IMR-90 (cell line): ENCODE results near the gene MAP2. TPM values are rescaled to one million over a fixed set of nuclear protein-coding genes. Genes with fewer than 3 reads are reported as not detected.

Experiments
- ATAC-seq: fragments of 200-7000 bp; cut with Tn5 transposase; 2 replicates; pipeline ENCODE4 v1.9.1; 2020; ENCODE audit warnings: low read depth, mild to moderate bottlenecking, moderate library complexity
- BruUV-seq: library from RNA; stranded (reverse); fragments of 400-500 nt; replicated peaks from 2 replicates; lab custom pipeline; 2021; lab: Mats Ljungman, UMichigan
- CTCF ChIA-PET: fragments of 300-600 bp; formaldehyde crosslinking; extraction: SDS; loops from one replicate; lab custom pipeline; 2021; ENCODE audit warnings: antibody characterized with exemption; lab: Yijun Ruan, JAX
- POLR2A ChIA-PET: fragments of 300-600 bp; sonication (Branson Sonifier 250); formaldehyde crosslinking; loops from one replicate; lab custom pipeline; 2022; ENCODE audit warnings: antibody characterized with exemption; ENCODE audit not compliant: unreplicated experiment; lab: Charles Lee
- DNase-seq: peaks from one replicate; pipeline ENCODE4 v3.0.0; 2013
- H2AFZ ChIP-seq: replicated peaks from 2 replicates; pipeline ENCODE3; 2013; ENCODE audit warnings: low read length, mild to moderate bottlenecking; ENCODE audit not compliant: poor library complexity
- H2AK5ac ChIP-seq: 2 replicates; pipeline ENCODE4 v1.6.1; 2013; ENCODE audit warnings: low read depth, low read length, inconsistent platforms
- H2AK9ac ChIP-seq: replicated peaks from 2 replicates; pipeline ENCODE3; 2013; ENCODE audit warnings: mild to moderate bottlenecking, low read depth, low read length, moderate library complexity; ENCODE audit not compliant: poor library complexity
- H2BK120ac ChIP-seq: 2 replicates; pipeline ENCODE4 v1.6.1; 2013; ENCODE audit warnings: low read depth, low read length, inconsistent platforms
- H2BK15ac ChIP-seq: 3 replicates; pipeline ENCODE4 v1.6.1; 2013; ENCODE audit warnings: low read depth, low read length, inconsistent platforms
- H2BK20ac ChIP-seq: 2 replicates; pipeline ENCODE4 v1.6.1; 2013; ENCODE audit warnings: low read depth, mild to moderate bottlenecking, inconsistent platforms, low read length, moderate library complexity
- H2BK5ac ChIP-seq: 2 replicates; pipeline ENCODE4 v1.6.1; 2013; ENCODE audit warnings: mild to moderate bottlenecking, low read depth, low read length, inconsistent platforms; ENCODE audit not compliant: poor library complexity, severe bottlenecking
- H3K14ac ChIP-seq: replicated peaks from 2 replicates; pipeline ENCODE4 v1.6.1; 2013; ENCODE audit warnings: low read depth, low read length, inconsistent platforms
- H3K18ac ChIP-seq: 2 replicates; pipeline ENCODE4 v1.6.1; 2013; ENCODE audit warnings: low read depth, low read length, control low read depth
- H3K23ac ChIP-seq: 2 replicates; pipeline ENCODE4 v1.6.1; 2013; ENCODE audit warnings: low read depth, low read length, inconsistent platforms
- H3K27ac ChIP-seq: 2 replicates; pipeline ENCODE4 v1.5.1; 2013; ENCODE audit warnings: mild to moderate bottlenecking, control low read depth, low read length; ENCODE audit not compliant: insufficient read depth
- H3K27me3 ChIP-seq: 2 replicates; pipeline ENCODE4 v1.6.1; 2013; ENCODE audit warnings: low read length; ENCODE audit not compliant: control insufficient read depth, insufficient read depth
- H3K36me3 ChIP-seq: 2 replicates; pipeline ENCODE4 v1.6.1; 2013; ENCODE audit warnings: low read length, mixed read lengths; ENCODE audit not compliant: control insufficient read depth, insufficient read depth
- H3K4ac ChIP-seq: 2 replicates; pipeline ENCODE4 v1.6.1; 2013; ENCODE audit warnings: low read depth, low read length, inconsistent platforms
- H3K4me1 ChIP-seq: 2 replicates; pipeline ENCODE4 v1.6.1; 2013; ENCODE audit warnings: low read length, mixed read lengths; ENCODE audit not compliant: control insufficient read depth, insufficient read depth
- H3K4me2 ChIP-seq: 2 replicates; pipeline ENCODE4 v1.6.1; 2013; ENCODE audit warnings: low read depth, mild to moderate bottlenecking, control low read depth, low read length, moderate library complexity
- H3K4me3 ChIP-seq: 2 replicates; pipeline ENCODE4 v1.5.1; 2013; ENCODE audit warnings: low read depth, mild to moderate bottlenecking, control low read depth, low read length, moderate library complexity; ENCODE audit not compliant: insufficient read depth
- H3K56ac ChIP-seq: 2 replicates; pipeline ENCODE4 v1.6.1; 2013; ENCODE audit warnings: low read length, inconsistent platforms; ENCODE audit not compliant: insufficient read depth; ENCODE audit errors: extremely low read depth
- H3K79me1 ChIP-seq, 2 experiments: 2 replicates each; pipeline ENCODE4 v1.6.1; 2013; ENCODE audit warnings: low read length in 2 of 2, inconsistent platforms in 1 of 2, low read depth in 1 of 2
- H3K9ac ChIP-seq: 2 replicates; pipeline ENCODE4 v1.6.1; 2013; ENCODE audit warnings: low read depth, low read length, control low read depth
- H3K9me1 ChIP-seq: 2 replicates; pipeline ENCODE4 v1.6.1; 2013; ENCODE audit warnings: low read length, inconsistent platforms; ENCODE audit not compliant: insufficient read depth
- H3K9me3 ChIP-seq: 2 replicates; pipeline ENCODE4 v1.6.1; 2013; ENCODE audit warnings: low read length; ENCODE audit not compliant: control insufficient read depth, insufficient read depth
- H4K20me1 ChIP-seq: 2 replicates; pipeline ENCODE4 v1.6.1; 2013; ENCODE audit warnings: low read length, inconsistent platforms; ENCODE audit not compliant: insufficient read depth
- H4K5ac ChIP-seq: 2 replicates; pipeline ENCODE4 v1.6.1; 2013; ENCODE audit warnings: mild to moderate bottlenecking, low read depth, low read length, control low read depth
- H4K8ac ChIP-seq, 2 experiments: 2 replicates each; pipeline ENCODE4 v1.6.1; 2013; ENCODE audit warnings: low read depth in 2 of 2, low read length in 2 of 2, control low read depth in 1 of 2, inconsistent platforms in 1 of 2
- H4K91ac ChIP-seq: 2 replicates; pipeline ENCODE4 v1.6.1; 2013; ENCODE audit warnings: low read depth, low read length, inconsistent platforms; ENCODE audit not compliant: insufficient read depth
- CEBPB ChIP-seq: IDR thresholded peaks from 2 replicates; pipeline ENCODE4 v1.6.1; 2012; ENCODE audit warnings: low read depth, low read length, improper control_type of control experiment
- CTCF ChIP-seq: conservative IDR thresholded peaks from 2 replicates; pipeline ENCODE4 v1.5.1; 2012; ENCODE audit warnings: mild to moderate bottlenecking, low read depth, low read length, improper control_type of control experiment
- FOS ChIP-seq: fragments of 150-350 bp; IDR thresholded peaks from 2 replicates; pipeline ENCODE4 v1.6.1; 2016; ENCODE audit warnings: low read depth, low read length
- RFX5 ChIP-seq: IDR thresholded peaks from 2 replicates; pipeline ENCODE4 v1.8.0; 2012; ENCODE audit warnings: low read depth, mild to moderate bottlenecking, low read length, moderate library complexity
- WGBS, 2 experiments: methylation state at CpG; one replicate each; pipeline versions ENCODE4 v1.1.5 to v1.1.7; 2013; ENCODE audit warnings: missing lambda C conversion rate in 2 of 2; ENCODE audit not compliant: insufficient read length in 1 of 2; ENCODE audit errors: extremely low coverage in 2 of 2; 5-methylcytosine and 5-hydroxymethylcytosine counted together
- dilution Hi-C: fragments of 300-500 bp; cut with HindIII; formaldehyde crosslinking; loops from one replicate; pipeline ENCODE4 v1.14.3; 2018; ENCODE audit warnings: low sequenced_read_pairs; ENCODE audit not compliant: unreplicated experiment
- in situ Hi-C: fragments of 300-500 bp; cut with MboI; formaldehyde crosslinking; loops from 3 replicates; pipeline ENCODE4 v1.14.3; 2019; ENCODE audit warnings: low sequenced_read_pairs, inconsistent platforms, mixed read lengths
- intact Hi-C: fragments of 100-400 bp; cut with micrococcal nuclease; formaldehyde crosslinking; loops from 2 replicates; pipeline ENCODE4 v1.10.0; 2022
- polyA plus RNA-seq, 3 experiments: library from polyadenylated mRNA; depleted of rRNA; stranded (reverse); fragments of >200 nt; gene quantifications; 2 replicates each; pipeline ENCODE4 v1.2.3, GENCODE V29; 2012; ENCODE audit warnings: low replicate concordance in 1 of 3
- total RNA-seq: library from RNA; depleted of rRNA; stranded (reverse); fragments of >200 nt; gene quantifications from 2 replicates; pipeline ENCODE4 v1.2.3, GENCODE V29; 2012
- TF ChIP-seq, protein P1 (sequence below): fragments of 150-350 bp; IDR thresholded peaks from 2 replicates; pipeline ENCODE4 v1.6.1; 2017; ENCODE audit warnings: mild to moderate bottlenecking, antibody characterized with exemption, low read length, low read depth

Gene MAP2
- total and polyA plus RNA-seq, 2 of the 4 experiments (the other 2 are of a cell fraction): 0.29 to 0.36 TPM

DNA sequence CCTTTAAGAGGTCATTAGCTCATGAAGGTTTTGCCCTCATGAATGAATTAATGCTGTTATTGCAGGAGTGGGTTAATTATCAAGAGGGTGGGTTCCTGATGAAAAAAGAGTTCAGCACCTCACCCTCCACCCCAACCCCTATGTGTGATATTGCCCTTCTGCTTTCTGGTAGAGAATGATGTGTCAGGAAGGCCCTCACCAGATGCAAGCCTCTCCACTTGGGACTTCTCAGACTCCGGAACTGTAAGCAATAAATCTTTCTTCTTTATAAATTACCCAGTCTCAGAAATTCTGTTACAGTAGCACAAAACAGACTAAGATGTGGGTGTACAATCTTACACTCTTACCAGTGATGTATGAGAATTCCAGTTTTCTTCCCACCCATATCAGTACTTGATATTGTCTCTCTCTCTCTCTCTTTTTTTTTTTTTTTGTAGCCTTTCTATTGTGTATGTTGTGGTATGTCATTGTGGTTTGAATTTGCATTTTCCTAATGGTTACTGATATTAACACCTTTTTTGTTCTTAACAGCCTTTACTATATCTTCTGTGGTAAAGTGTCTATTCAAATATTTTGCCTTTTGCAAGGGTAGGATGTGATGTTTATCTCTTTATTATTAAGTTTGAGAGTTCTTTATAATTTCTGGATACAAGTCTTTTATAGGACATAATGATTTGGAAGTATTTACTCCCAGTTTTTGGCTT lies 10.4 kb upstream of the MAP2 start:
- TF ChIP-seq CTCF (no peak), RFX5 (no peak), FOS (no peak), CEBPB (no peak)
- TF ChIP-seq, protein P1, sequence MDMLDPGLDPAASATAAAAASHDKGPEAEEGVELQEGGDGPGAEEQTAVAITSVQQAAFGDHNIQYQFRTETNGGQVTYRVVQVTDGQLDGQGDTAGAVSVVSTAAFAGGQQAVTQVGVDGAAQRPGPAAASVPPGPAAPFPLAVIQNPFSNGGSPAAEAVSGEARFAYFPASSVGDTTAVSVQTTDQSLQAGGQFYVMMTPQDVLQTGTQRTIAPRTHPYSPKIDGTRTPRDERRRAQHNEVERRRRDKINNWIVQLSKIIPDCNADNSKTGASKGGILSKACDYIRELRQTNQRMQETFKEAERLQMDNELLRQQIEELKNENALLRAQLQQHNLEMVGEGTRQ: no peak
- no peaks in the 10 kb centered on the region for H4K20me1 ChIP-seq
- no TSS peak for BruUV-seq

More for the DNA sequence above, 10.4 kb upstream of the MAP2 start:
- Histone ChIP-seq H2AK5ac (no peak overlapping the region), H3K4ac (no peak overlapping the region), H2AK9ac (no peak overlapping the region), H3K4me1 (no peaks in the 10 kb centered on the region), H2BK5ac (no peak overlapping the region), H3K27me3 (no peaks in the 10 kb centered on the region), H2BK120ac (no peak overlapping the region), H3K9ac (no peak overlapping the region), H3K27ac (no peak overlapping the region), H4K91ac (no peak overlapping the region), H3K18ac (no peak overlapping the region), H3K56ac (no peak overlapping the region), H3K4me3 (no peak overlapping the region), H3K4me2 (no peak overlapping the region), H4K5ac (no peak overlapping the region), H3K79me1 (no peaks in the 10 kb centered on the region), H3K14ac (no peak overlapping the region), H3K36me3 (no peaks in the 10 kb centered on the region), H3K9me3 (no peaks in the 10 kb centered on the region), H2BK15ac (no peak overlapping the region), H2BK20ac (no peak overlapping the region), H2AFZ (no peak overlapping the region), H3K9me1 (no peaks in the 10 kb centered on the region), H4K8ac (no peak overlapping the region), H3K23ac (no peak overlapping the region)
- DNase-seq: no peak
- intact Hi-C loops: no loop called here
- dilution Hi-C loops: no loop called here
- in situ Hi-C loops: no loop called here
- CTCF ChIA-PET: no interaction called here
- no peak for ATAC-seq
- no CpG with 5 or more reads among the region's 1 CpG for WGBS, 2 experiments
- POLR2A ChIA-PET: no interaction called here
